Activated CD8-positive, alpha-beta memory T cell treated with anti-CD3 and anti-CD28 coated beads for 24 hours (primary cell): ENCODE data around the gene TTC39C.

Source experiments
- DNase-seq: peaks from one replicate; pipeline ENCODE4 v3.0.0-alpha.2; 2020

The TTC39C gene

DNA sequence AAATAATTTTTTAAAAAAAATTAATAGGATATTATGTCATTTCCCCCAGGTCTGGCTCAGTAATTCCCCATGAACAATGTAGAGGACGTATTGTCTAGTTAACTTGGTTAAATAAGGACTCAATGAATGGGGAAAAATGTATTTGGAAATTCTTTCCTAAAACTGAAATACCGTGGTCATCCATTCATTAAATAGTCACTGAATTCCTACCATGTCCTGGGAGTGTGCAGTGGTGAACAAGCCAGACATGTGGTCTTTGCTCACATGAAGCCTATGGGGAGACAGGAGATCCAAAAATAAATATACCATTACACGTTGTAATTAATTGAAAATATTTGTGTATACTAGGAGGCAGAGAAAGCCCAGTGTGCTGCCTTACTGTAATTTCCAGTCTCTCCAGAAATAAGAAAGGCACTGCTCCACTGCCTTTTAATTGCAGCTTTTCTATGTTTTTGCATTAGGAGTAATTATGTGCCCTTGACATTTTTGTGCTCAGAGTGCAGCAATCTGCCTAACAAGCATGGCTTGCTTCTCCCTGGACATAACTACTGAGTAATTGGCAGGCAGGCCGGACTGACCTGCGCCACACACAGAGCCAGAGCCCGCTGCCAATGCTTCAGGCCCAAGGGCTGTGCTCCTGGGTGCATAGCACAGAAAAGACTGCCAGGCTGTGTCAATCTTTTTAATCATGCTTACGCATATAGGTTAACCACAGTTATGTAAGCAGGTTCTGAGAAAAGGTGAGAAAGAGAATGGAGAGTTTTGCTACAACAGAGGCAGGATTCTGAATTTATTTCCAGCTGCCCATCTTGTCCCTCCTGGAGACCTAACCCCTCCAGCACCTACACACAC is 22.2 kb upstream of the TTC39C start:
- DNase-seq, result no peak

DNA sequence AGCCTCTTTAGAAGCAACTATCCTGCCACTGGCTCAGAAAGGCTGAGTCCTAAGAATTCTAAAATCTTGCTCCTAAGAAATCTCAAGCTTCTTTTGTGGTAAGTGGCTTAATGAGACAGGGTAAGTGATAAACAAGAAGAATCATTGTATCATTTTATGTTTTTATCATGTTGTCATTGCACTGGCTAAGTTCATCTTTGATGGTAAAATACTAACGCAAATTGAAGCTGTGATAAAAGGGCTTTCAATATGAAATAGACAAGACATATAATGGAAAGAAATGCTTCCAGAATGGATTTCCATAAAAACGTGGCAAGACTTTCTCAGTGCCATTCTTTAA is 21.6 kb upstream of the TTC39C start:
- no peak for DNase-seq

DNA sequence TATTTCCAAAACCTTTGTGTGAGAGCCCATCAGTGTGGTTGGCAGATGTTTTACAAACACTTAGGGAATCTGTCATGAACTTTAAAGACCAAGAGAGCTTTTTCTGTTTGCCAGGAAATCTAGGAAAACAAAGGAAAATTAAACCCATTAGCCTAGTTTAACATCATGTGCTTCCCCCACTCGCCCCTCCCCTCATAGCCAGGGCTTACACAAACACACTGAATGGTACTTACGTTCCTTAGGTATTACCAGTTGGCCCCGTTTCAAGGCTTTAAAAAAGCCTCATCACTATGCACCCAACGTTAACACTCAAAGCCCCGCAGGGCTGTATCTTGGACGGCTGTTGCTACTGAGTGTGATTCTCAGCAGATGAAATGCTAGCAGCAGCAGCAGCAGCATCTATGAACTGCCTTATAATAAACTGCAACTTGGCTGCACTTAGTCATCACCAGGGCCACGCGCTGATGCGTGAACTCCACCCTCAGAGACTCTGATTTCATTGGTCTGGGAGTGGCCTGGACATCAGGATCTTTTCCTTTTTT is 20.1 kb upstream of the TTC39C start:
- DNase-seq, result no peak

DNA sequence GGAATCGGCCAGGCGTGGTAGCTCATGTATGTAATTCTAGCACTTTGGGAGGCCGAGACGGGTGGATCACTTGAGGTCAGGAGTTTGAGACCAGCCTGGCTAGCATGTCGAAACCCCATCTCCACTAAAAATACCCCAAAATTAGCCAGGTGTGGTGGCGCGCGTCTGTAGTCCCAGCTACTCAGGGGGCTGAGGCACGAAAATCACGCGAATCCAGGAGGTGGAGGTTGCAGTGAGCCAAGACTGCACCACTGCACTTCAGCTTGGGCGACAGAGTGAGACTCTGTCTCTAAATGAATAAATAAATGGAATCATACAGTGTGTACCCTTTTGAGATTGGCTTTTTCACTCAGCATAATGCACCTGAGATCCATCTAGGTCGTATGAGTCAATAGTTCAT is 19.4 kb upstream of the TTC39C start:
- no peak for DNase-seq

DNA sequence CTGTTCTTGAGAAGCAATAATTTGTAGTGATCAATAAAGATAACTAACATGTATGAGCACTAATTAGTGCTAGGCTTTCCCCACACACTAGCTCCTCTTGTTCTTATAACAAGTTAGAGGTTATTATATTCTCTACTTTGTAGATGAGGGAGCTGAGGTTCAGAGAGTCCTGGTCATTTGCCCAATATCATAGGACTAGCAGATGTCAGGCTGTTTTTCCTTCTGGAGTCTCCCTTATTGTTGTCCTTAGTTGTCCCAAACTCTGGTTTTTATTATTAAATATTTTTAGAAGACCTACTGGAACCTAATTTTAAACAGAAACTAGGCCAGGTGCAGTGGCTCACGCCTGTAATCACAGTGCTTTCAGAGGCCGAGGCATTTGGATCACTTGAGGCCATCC is 16.5 kb upstream of the TTC39C start:
- no peak for DNase-seq

DNA sequence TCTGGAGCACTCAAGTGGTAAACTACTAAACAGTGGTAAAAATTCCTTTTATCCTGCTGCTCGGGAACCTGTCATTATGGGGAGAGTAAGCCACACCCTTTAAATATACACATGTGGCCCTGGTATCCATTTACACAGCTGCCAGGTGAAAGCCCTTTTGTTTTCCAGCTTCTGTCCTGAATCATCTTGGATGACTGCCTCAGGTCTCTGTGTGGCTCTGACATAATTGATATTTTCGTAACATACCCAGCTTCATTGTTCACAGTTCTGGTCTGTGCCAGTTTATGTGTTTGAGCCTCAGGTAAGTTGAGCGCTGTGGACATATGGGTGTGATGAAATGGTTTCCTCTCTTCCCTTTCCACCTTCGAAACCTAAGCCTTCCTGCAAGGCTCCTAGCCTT is 15.7 kb upstream of the TTC39C start:
- DNase-seq, result no peak

DNA sequence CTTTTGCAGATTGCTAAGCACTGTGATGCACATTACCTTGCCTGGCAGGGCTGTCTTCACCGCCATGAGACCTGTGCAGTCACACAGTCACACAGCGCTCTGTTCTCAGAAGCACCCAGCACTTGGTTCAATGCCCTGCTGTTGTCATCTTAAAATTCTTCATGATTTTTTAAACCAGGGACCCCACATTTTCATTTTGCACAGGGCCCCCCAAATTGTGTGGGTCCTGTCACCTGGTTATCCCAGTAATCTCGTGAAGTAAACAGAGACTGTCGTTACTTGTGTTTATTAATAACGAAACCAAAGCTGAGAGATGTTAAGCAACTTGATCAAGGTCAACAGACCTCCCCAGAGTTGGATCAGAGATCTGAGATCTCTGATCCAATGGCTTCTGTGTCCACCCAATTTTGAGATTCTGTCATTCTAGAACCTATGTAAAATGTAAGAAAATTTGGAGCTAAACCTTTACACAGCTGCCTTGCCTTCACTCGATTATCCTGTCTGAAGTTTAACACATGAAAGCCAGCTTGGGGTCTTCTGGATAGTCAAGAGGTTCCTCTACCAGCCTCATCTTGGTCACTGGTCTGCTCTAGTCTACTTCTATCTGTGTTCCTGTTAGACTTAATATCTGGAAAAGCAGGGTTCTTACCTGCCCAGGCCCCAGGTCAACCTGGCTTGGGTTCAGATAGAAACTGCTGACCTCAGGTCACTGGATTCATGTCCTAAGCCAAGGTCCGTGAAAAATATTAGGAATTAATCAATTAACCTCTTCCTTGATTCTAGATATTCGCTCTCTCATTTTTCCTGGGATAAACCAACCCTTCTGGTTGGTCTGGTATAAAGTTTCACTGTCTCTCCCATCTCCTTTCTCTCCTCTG is 13.7 kb upstream of the TTC39C start:
- no peak for DNase-seq

DNA sequence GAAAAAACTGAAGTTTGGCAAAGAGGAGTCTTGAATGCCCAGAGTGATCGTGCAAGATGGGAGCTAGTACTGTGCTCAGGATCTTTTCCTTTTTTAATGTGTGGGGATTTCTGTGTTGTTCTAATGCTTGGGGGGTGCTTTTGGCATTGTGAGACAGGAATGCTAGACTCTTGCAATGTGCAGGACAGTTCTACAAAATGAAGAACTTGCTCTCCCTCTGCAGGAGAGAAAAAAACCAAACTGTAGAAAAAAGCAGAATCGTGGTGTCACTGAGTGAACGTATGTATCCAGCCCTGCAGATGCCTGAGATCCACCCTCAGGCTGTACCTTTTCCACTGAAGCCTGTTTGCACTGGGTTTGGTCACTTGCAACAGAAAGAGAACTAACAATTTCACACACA is 12.1 kb upstream of the TTC39C start:
- no peak for DNase-seq

DNA sequence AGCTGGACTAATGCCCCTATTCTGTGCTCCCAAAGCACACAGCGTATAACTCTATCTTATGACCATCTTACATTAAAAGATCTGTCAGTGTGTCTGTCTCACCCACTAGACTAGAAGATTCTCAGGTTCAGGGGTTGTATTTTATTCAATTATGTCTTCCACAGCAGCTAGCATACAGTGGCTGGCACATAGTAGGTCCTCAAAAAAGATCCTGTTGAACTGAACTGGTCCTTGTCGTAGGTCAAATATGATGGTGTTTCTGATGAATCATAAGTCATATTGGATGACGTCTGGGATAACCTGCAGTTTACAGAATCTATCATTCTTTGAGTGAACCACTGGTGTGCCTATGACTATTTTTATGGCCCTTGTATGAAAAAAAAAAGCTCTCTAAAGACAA is 11.3 kb upstream of the TTC39C start:
- no peak for DNase-seq

DNA sequence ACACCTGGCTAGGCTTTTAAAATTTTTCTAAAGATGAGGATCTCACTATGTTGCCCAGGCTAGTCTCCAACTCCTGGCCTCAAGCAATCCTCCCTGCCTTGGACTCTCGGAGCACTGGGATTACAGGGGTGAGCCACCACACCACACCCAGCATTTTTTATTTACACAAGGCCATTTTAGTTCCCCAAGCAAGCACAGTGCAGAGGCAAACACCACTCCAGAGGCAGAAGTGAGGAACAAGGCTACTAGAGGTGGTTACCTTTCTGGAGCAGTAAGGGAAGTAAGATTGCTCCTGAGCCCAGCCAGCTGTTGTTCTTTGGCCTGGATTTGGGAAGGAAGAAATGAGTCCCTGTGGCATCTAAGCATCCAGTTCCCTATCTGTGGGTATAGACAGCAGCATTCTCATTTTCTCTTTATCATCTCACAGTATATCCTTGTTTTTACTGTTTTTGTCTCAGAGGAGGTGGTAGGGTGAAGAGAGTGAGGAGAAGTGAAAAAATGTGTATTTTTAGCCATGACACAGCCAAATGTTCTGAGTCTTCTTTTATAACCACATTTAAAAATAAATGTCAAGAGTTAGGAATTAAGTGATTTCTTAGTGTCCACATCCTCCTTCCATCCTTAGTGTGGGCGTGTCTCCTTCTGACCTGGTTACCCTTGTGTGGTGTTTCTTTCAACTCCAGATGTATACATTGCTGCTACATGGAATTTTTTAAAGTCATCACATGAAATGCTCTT is 10.5 kb upstream of the TTC39C start:
- no peak for DNase-seq

DNA sequence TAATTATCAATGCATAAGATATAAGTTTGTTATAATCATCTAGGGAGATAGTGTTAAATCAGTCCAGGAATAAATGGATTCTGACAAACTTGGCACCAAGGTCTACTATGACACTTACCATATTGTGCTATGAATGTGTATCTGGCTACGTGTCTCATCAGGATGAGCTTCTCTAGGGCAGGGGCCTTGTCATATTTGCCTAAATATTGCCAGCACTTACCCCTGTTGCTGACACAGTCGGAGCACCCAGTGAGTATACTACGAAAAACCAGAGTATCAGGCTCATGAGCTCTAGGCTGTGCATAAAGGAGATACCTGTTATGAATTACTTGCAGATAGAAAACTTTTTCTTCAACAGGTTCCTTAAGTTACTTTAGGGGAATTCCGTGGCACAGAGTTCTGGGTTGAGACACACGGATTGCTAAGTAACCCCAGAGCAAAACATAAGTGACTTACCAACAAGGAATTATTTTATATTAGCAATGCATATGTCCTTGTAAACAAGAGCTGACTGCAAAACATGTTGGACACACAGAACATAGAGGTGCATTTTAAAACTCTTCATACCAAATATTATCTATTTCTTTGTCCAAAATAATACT is 7.7 kb upstream of the TTC39C start:
- DNase-seq, result no peak

DNA sequence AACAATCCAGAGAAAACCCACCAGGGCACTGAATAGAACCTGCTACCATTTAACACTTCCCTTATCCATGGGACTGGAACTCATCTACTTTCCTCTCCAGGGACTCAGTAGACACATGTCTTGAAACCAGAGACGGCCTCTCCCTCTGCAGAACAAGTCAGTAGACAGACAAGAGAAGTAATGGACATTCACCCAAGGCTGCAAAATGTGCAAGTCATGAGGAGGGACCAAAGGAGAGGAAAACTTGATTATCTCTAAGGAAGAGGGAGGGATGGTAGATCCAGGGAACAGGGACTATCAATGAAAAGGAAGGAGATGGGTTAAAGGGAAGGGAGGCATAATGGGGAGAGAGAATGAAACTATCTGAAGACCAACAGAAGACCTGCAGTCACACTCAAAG is 5.3 kb upstream of the TTC39C start:
- no peak for DNase-seq

DNA sequence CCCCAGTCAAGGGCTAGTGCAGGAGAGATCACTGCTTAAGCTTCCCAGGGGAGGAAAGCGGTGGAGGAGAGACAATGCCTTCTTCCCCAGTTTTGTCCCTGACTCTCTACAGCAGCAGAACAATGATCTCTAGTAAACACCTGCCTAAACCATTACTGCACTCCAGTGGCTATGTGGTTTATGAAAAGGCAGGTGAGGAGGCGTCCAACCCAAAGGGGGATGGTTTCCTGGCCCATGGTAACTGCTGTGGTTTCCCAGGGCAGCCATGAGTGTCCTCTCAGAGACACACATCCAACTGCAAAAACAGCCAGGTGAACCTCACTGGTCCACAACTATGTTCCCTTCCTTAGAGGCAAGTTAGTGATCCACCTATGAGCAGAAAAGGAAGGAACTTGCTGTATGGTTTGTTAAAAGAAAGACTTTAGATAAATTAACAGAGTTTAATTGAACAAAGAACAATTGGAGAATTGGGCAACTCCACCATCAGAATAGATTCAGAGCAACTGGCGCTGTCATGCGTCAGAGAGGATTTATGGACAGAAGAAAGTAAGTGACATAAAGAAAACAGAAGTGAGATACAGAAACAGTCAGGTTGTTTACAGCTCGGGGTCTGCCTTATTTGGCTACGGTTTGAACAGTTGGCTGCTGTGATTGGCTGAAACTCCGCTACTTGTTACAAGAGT is 4.8 kb upstream of the TTC39C start:
- no peak for DNase-seq

DNA sequence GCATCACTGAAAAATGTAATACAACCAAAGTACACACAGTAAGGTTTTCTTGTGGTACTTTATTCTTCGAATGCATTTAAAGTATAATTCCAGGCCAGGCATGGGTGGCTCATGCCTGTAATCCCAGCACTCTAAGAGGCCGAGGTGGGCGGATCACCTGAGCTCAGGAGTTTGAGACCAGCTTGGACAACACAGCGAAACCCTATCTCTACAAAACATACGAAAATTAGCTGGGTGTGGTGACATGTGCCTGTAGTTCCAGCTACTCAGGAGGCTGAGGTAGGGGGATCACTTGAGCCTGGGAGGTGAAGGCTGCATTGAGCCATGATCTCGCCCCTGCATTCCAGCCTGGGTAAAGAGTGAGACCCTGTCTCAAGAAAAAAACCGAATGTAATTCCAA is 3.9 kb upstream of the TTC39C start:
- DNase-seq, result no peak

DNA sequence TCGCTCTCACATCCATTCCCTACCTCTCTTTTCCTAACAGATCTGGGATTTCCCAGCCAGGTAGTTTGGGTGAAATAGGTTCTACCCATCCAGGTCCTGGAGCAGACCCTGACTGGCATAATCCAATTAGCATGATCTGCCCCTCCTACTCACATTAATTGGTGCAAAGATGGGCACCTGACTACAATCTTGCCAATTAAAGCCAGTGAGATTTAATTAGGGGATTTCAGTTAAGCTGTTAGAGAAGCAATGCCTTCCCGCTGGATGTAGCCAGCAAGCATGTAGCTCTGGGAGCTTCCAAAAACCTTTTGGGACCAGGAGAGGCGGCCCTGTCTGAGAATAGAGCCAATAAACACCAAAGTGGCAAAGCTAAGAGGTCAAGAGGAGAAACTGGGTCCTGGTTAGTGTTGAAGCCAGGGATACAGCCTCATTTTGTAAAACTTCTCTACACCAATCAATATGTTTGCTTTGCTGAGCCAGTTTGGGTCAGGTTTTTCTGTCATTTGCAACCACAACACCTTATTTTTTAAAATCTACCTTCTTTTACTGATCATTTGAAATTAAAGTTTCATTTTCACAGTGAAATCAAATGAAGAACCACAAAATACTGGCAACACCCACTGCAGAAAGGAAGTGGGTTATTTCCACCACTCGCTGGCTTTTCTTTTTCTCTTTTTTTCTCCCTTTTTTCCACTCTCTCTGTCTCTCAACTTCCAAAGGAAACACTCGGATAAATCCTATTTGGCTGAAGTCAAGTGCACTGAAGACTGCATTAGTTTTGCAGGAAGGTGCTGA is 3.2 kb upstream of the TTC39C start:
- DNase-seq, result no peak

DNA sequence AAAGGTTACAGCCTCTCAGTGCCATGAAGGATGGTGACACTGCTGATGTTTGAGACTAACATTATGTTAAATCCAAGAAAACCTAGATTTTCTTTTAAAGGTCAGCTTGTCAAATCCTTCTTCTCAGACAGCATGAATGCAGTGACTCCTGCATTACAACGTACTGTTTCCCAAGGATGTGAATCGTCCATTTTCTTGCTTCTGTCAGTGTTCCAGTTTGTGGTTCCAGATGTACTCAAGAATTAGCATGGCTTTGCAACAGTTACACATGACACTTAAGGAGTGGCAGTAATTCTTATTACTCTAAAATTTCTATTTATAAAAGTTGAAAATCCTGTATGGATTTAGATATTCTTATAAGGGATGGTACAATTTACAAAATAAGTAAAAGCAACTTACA is 1.5 kb upstream of the TTC39C start:
- no peak for DNase-seq

DNA sequence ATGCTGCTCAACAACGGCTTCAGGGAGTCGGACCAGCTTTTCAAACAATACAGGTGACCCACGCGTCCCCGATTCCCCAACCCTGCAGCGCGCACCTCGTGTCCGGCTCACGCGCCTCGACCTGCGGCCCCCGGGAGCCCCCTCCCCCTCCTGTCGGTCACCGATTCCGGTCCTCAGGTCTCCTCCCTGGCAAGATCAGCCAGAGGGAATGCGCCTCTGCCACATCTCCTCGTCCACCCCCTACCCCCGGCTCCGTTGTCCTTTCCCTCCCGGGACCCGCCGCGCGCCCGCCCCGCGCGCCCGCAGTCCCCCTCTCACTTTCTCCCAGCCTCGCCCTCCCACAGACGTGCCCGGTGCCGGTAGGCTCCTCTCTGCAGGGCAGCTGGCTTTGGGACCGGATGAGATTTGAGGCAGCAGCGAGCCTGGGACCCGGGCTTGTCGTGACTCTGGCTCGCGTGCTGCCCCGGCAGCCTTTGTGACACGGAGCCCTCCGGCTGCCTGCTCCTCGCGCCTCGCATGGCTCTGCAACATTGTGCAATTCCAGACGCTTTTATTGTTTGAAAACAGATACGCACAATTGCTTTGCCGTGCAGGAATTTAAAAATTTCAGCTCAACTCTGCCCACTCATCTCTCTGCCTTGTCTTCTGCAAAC is 558 bp downstream of the TTC39C start:
- DNase-seq, result peak; percentile 83

DNA sequence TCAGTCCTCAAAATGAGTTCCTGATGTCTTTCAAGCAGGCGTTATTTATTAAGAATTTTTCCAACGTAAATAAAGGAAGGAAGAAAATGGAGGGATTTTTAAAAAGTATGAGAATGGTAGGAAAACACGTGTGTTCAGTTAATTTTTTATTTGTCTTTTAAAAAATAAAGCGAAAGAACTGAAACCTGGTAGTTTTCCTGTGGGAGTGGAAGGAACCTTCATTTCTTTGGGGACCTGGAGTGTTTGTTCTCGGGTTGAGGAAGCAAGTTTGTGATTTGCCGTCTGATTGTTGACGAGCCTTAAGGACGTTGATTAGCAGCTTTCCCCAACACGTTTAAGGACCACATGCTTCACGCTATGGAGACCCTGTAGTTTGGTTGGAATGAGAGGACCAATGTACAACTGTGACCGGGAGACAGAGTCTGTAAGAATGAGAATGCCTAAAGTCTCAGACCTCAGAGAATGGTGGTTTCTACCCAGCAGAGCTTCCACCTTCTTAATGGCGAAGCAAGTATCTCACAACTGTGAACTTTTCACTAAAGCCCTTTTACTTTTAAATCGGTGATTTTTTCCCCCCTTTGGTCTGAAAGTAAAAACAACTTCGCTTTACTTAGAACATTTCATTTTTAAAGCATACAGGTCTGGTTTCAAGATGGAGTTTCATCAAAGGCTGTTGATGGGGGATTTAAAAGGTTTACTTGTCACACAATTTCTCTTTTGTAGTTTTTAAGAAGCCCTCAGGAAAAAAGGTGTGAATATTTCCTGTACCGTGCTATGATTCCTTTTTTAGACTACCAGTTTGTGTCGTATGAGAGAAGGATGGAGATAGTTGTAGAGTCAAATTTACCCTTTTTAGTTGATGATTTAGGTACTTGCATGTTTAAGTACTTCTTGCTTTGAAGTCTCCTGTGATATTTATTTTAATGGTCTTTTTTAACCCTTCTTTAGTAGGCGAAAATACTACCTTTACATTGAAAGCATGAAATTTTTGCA is 1.4 kb downstream of the TTC39C start:
- DNase-seq, result no peak

DNA sequence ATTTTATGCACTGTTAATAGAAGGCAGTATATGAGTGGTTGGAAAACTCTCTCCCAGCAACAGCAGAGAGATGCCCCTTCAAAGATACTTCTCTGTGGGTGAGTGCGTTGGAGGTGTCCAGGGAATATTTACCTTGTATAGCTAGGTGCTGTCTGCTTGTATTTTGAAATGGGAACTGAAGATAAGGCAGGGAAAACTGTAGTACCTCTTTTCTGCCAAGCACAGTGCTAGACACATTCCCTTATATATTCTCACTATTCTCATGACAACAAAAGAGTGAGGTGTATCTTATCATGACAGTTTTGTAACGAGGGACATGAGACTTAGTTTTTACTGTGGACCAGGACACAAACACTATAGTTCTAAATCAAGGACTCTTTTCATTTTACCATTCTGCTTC is 2.1 kb downstream of the TTC39C start:
- no peak for DNase-seq
